CD4-positive, alpha-beta T cell treated with Interleukin-15 for 4 hours (primary cell): ENCODE measurements around the gene NTPCR.
"Not testable (repeated sequence)": the region's sequence is repeated elsewhere in the genome, so short reads cannot be mapped to it uniquely, and the experiment has no call there.

ENCODE experiments used
- DNase-seq: peaks from one replicate; pipeline ENCODE4 v3.0.0-alpha.2; 2020; ENCODE audit warnings: low spot score

Gene NTPCR

DNA sequence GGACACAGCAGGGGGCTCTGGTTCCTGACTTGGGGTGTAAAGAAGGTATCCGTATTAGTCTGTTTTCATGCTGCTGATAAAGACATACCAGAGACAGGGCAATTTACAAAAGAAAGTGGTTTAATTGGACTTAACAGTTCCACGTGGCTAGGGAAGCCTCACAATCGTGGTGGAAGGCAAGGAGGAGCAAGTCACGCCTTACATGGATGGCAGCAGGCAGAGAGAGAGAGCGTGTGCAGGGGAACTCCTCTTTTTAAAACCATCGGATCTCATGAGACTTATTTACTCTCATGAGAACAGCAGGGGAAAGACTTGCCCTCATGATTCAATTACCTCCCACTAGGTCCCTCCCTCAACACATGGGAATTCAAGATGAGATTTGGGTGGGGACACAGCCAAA lies 23.2 kb upstream of the NTPCR start:
- not testable (repeated sequence) for DNase-seq

DNA sequence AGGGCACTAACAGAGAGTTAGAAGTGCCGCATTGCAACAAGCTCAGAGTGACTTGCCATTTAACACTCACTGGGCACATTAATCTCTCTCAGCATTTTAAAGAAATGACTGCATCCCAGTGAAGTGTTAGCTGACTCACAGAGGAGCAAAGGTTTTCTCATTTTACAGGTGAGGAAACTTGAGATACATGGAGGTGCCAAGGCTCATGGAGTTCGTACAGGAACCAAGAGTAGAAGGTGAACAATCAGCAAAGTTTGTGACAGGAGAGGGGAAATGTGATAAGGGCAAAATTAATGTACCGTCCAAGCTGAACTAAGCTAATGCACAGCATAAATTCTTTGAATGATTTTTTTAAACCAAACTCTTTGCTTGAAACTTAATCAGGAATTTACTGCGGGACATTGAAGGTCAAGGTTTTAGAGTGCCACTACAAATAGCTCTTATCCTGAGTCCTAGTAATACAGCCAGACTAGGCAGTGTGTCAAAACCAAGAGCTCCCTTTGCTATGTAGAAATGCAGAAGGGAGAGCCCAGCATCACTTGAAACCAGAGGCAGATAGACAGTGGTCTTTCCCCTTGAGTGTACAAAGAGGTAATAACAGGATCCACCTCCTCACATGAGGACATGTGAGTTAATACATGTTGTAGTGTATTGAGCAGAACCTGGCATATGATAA lies 22.4 kb upstream of the NTPCR start:
- no peak for DNase-seq

DNA sequence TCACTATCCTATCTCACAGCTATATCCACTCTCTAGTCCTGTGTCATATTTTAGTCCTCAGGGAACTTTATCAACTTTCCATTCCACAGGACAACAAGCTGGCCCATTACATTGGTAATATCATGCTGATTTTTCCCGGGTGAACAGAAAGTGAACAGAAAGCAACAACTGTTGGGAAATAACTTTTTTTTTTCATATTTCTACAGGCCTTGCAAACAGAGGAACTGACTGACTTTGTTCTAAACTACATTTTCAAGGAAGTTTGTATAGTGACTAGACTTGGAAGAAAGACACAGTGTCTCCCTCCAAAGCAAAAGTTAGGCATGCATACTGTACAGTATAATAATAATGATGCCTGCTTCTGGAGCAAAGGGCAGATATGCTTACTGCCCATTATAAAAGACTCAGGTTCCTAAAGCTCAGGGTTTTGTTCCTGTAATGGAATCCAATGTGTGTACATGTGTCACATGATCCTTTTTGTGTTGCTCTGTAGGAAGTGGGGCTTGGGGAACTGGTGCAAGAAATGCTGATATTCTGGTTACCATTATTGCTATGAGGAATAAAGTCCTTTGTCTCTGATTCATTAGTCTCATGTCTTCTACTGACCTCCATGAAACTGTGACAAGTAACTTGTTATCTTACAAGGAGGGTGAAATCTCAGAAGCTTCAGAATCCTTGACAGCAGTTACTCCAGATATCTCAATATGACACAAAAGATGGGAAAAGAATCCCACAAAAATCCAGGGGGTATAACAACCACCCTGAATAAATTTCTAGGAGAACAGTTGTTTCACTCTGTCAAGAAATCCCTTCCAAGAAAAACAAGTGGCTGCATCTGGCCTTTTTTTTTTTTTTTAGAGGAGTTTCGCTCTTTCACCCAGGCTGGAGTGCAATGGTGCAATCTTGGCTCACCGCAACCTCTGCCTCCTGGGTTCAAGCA lies 17.7 kb upstream of the NTPCR start:
- DNase-seq: no peak

DNA sequence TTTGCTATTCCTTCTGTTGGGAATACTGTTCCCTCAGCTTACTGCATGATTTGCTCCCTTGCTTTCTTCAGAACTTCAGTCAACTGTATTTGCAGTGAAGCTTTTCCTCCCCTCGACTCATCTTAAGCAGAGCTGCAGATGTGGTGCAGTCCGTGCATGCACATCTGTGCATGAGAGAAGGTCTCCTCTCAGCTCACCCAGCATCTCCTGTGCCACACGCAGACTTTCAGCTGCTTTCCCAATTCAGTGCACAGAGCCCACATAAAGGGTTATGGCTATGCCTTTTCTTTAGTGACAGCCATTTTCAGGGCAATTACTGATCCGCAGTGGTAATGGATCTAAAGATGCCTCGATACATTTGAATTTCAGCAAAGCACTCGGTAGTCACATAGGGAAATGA lies 13.5 kb upstream of the NTPCR start:
- no peak for DNase-seq

DNA sequence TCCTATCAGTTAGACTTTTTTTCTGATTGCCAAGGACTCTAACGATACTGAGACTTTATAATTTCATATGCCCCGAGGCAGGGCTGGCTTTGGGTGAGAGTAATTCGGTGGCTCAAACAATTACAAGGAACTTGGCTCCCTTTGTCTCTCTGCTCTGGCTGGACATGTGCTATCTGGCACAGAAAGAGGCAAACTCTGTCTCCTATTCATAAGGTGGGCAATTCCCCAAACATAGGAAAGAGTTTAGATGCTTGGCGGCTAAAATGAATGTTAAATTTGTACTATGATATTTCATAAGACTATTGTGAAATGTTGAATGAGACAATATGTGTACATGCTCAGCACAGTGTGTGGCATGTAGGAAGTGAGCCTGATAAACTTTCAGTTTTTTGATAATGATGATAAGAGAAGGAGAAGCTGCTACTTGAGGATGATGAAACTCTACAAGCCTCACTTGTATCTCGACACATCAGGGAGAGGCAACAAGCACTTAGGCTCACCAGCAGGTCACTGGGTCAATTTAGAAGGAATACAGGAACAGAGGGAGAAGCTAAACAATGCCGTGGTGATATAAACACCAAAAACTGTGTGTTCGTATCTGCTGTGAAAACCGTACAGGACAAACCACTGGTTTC lies 12.6 kb upstream of the NTPCR start:
- DNase-seq: no peak

DNA sequence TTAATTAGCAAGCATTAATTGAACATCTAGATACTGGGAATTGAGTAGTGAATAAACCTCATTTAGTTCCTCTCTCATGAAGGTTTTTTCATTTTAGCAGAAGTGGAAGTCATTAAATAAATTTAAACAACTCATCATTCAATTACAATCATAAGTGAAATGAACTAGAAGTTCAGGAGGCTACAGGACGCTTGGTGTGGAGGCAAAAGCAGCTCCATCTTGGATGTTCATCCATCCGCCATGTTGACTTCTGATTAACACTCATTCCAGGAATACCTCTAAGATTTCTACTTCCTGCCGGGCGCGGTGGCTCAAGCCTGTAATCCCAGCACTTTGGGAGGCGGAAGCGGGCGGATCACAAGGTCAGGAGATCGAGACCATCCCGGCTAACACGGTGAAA lies 11.5 kb upstream of the NTPCR start:
- no peak for DNase-seq

DNA sequence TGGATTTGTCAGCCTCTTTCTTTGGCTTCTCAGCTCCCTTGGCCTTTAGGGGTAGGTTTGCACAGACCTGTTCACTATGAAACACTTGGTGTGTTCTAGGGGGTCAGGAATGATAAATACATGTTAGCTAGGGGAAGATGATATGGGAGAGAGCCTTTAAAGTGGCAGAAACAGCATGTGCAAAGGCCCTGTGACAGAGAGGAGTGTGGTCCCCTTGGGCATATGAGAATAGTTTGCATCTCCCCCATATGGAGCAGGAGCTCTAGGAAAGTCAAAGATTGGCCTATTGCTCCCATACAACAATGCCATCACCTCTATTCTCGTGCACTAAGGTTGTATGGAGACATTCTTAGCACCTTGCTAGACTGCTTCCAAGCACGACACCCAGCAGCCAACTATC lies 10.7 kb upstream of the NTPCR start:
- DNase-seq: no peak

DNA sequence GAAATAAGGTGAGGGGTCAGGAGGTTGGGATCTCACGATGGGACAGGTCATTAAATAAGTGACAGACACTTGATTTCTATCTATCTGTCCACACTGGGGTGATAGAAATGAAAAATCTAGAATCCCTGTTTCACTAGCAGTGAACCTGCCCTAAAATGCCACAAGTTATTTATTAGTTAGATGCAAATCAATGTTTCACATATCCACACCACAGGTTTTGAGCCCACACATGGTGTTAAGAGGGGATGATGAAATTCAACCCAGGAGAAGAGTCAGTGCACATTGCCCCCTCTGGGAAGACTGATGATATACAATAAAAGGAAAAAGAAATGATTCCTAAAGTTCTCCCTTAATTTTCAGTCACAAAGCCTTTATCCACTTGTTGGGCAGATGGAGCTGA lies 10.1 kb upstream of the NTPCR start:
- no peak for DNase-seq

DNA sequence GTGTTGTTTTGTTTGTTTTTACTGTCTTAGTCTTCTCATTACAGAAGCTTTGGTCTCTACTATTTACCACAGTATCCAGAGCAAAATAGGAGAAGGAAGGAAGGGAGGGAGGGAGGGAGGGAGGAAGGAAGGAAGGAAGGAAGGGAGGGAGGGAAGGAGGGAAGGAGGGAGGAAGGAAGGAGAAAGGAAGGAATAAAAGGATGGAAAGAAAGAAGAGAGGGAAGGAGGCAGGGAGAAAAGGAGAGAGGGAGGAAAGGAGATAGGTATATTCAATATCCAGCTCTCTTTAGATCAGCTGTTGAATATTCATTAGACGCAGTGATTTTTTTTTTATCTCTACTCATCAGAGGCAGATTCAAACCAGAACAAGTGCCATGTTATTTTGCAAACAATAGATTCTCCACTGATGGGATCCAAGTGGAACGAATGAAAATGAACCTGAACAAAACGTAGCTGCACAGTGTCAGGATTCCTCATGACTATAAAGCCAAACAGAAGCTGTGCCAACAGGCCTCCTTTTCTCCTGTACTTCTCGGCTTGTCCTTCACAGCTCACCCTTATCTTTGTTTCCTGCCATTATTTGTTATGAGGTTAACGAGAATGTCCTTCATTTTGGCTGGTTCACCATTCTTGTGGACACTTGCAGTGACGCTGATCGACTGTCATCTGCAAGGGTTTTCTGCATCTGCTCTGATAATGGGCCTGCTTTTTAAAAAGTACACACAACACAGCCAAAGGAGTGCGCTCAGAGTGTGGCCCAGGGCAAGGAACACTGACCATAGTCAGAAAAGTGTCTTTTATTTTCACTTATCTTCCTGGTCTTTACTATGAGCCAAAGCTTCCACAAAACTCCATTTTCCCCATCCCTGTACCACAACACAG lies 7.8 kb upstream of the NTPCR start:
- no peak for DNase-seq

DNA sequence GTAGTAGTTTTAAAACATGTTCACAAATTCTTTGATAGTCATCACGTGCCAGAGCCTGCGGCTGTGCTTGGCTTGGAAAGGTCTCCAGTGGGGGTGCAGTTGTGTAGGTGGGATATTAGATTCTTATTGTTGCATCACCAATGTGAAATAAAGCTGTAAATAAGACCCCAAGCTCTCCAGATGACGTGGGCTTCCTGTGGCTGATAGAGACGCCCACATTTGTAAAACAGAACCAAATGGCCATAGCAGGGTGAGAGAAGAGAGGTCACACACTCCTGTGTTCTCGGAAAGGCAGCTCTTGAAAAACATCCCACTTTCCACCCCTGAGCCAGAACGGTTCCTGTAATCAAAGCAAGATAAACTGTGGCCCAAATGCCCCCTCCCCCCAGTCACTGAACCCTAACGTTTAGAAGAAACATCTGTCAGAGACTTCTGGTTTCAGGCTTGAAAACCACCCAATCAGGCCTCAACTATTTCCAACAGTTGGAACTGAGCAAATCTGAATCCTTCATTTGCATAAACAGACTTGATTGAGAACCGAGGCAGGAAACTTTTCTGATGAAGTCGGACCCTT lies 6.6 kb upstream of the NTPCR start:
- DNase-seq: no peak

DNA sequence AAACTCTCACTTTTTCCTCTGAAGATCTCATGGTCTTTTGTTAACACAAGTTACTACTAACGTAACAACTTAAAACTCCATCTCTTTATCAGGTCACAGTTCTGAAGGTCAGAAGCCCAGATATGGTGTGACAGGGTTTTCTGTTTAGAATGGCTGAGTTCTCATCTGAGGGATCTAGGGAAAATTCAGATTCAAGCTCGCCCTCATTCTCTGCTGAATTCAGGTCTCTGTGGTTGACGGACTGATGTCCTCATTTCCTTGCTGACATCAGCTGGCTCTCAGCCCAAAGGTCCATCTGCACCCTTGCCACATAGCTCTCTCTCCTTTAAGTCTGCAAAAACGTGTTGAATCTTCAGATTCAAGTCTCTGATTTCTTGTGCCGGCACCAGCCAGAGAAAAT lies 6.1 kb upstream of the NTPCR start:
- no peak for DNase-seq

DNA sequence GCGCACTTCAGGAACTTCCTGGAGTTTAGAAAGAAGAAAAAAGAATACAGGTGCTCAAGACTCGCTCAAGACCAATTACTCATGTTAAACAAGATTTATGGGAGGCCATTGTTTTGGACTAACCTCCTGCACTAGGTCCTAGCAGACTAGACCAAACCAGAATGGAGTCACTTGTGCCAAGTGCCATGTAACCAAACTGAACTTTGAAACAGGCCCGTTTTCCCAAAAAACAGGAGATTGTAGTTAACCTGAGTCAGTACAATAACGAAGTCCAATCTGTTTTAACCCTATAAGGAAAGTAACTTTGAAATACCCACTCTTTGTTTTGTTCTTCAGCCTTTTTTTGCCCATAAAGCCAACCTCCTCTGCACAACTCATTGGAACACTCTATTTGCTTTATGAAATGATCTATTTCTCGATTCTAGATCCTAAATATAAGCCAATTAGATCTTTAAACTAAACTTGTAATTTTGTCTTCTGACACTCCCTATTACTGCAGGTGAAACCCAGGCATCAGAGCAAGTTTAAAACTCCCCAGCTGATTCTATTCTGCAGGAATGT lies 695 bp upstream of the NTPCR start:
- no peak for DNase-seq

DNA sequence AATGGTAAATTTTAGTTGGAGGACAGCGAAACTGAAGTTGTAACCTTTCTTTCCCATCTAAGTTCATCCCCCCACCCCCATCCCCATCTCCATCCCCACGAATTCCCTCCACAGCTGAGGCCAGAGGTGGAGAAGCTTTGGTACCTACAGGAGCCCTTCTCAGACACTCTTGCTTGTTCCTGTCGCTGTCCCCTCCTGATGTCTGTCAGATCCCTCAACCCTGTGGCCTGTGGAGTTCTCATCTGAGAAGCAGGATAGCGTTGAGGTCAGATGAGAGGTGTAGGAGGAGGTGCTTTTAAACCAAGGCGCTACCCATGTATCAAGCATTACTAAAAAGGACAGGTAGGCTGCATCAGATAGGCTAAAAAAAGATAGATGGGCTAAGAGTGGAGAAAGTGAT lies 769 bp downstream of the NTPCR start:
- peak; percentile 20 for DNase-seq

DNA sequence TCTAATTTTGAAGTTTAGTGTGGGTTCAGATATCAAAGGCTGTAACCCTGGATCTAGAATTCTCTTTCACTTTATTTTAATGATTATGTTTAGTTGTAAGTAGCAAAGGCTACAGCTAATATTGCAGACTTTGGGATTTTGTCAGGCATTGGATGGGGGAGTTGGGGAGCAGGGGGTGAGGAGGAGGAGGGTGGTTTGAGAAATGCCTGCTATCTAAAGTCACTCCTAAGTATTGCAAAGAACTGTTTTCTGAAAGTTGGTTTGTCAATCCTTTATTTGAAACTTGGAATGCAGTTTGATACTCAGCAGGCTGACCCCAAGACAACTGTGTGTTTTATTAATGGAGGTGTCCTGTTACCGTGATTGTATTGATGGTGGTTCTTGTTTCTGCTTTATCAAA lies 1.2 kb downstream of the NTPCR start:
- DNase-seq: no peak

DNA sequence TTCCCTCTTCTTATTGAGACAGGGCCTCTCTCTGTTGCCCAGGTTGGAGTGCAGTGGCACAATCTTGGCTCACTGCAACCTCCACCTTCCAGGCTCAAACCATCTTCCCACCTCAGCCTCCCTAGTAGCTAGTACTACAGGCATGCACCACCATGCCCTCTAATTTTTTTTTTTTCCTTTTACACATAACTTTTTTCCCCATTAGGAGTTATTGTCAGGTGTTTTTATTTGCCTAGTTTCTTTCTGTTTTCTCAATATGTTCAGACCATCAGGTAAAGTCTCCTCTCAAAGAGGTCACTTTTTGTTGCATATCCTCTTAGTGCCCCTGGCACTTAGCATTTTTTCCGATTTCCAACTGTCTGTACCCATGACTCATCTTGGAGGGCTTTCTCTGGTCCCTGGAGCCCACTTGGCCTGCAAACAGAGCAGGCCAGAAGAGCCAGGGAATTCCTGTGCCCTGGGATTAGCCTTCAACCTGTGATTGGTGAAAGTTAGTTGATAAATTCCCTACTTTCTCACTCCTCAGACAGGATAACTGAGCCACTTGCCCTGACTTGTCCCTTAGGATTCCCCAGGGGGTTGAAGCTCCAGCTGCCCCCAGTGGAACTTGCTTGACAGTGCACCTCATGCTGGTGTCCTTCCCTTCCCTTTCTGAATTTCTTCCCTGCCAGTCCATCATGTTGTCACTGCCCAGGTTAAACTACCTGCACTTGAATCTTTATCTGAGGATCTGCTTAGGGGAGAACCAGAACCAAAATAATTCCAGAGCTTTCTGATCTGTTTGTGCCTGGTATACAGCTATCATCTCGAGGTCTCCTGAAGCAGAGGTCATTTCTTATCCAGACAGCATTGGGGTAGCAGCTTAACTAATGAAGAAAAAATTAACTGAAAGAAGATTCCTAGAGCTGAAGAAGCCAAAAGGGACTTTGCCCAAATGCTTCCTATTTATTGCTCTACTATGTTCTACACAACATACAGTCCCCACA lies 2.4 kb downstream of the NTPCR start:
- DNase-seq: peak; percentile 11

DNA sequence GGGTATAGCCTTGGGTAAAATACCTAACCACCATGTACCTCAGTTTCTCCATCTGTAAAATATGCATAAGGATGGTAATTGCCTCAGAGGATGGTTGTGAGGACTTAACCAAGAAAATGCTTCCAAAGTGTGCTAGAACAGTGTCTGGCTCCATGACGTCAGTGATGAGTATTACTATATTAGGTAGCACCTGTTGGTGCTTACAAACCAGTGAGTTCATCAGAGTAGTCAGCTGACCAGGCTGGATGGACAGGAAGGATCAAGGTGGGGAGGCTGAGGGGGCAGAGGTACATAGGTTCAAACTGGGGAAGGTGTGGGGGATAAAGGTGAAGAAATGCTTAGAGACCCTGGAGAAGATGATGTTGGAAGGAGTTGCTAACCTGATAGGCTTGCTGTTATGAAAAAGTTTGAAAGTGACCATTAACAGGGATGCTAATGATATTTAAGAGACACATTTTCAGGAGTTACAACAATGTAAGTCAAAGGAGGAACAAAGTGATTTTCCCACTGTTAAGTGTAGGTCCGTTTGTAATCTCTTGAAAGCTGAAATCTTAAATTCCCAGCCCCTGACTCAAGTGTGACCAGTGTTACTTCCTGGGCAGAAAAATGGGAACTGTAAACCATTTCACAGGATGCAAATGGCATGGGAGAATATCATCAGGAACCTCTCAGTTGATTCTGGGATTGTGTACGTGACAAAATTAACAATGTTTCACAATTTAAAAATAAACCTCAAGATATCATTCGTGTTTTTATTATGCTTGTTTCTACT lies 4.4 kb downstream of the NTPCR start:
- DNase-seq: no peak

DNA sequence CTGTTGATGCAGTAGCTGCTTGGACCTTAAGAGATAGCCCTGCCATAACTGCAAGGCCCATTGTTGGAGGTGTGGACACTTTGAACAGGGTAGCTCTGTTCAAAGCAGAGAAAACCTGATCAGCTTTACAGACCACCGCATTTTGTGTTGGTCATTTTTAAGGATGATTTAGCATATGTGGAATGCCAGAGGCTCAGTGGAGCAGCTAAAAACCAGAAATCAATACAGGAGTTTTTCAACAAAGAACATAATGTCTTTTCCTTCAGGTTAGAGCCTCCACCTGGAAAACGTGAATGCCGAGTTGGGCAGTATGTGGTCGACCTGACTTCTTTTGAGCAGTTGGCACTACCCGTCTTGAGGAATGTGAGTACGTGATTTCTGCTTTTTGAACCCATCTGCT lies 5.7 kb downstream of the NTPCR start:
- DNase-seq: no peak

DNA sequence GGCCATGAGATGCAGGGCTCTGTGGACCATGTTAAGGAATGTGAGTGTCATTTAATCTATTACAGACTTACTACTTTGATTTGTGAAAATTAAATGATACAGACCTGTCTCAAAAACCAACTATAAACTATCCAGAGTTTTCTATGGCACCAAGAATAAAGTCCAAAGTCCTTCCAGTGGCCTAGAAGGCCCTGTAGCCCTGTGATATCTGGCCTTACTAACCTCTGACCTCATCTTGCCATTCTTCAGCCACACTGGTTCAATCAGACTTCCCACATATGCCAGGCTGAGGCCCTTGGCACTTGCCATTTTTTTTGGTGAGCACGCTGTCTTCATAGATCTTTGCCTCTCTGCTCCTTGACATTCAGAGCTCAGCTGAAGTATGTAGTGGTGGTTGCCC lies 7.7 kb downstream of the NTPCR start:
- DNase-seq: no peak
